Neural cell (in vitro differentiated cells): ENCODE measurements around the gene GET3. TPM values are rescaled to one million over a fixed set of nuclear protein-coding genes. Genes with fewer than 3 reads are reported as not detected.

Experiments used
- H2AFZ ChIP-seq: fragments of 200-600, 300-800 bp; sonication (generic), shearing (Covaris generic); 2 replicates; pipeline ENCODE4 v1.6.0; 2014; ENCODE audit warnings: low read depth, mild to moderate bottlenecking, antibody characterized with exemption, low read length, moderate library complexity
- H3F3A ChIP-seq: fragments of 200-600 bp; shearing (Covaris generic); 2 replicates; pipeline ENCODE4 v1.6.1; 2016; ENCODE audit warnings: mild to moderate bottlenecking, moderate library complexity, mixed read lengths, antibody characterized with exemption, low read length; ENCODE audit not compliant: insufficient read depth, poor library complexity, severe bottlenecking
- H3K27ac ChIP-seq: fragments of 200-600, 300-800 bp; sonication (generic), shearing (Covaris generic); 2 replicates; pipeline ENCODE4 v1.5.1; 2014; ENCODE audit warnings: mild to moderate bottlenecking, low read length, moderate library complexity
- H3K27me3 ChIP-seq: fragments of 300-800, 200-600 bp; sonication (generic), shearing (Covaris generic); 2 replicates; pipeline ENCODE4 v1.6.0; 2014; ENCODE audit warnings: mild to moderate bottlenecking, low read depth, low read length, moderate library complexity; ENCODE audit not compliant: insufficient read depth
- H3K36me3 ChIP-seq: fragments of 300-800, 200-600 bp; sonication (generic), shearing (Covaris generic); 2 replicates; pipeline ENCODE4 v1.5.1; 2014; ENCODE audit warnings: mild to moderate bottlenecking, antibody characterized with exemption, low read length, moderate library complexity; ENCODE audit not compliant: insufficient read depth
- H3K4me2 ChIP-seq: fragments of 300-800, 200-600 bp; sonication (generic), shearing (Covaris generic); 2 replicates; pipeline ENCODE4 v1.6.0; 2014; ENCODE audit warnings: mild to moderate bottlenecking, low read length
- H3K4me3 ChIP-seq: fragments of 300-800, 200-600 bp; sonication (generic), shearing (Covaris generic); 2 replicates; pipeline ENCODE4 v1.5.1; 2014; ENCODE audit warnings: mild to moderate bottlenecking, low read length, moderate library complexity
- H3K79me2 ChIP-seq: fragments of 200-600 bp; shearing (Covaris generic); replicated peaks from 2 replicates; pipeline ENCODE4 v1.6.0; 2014; ENCODE audit warnings: mild to moderate bottlenecking, low read length, moderate library complexity; ENCODE audit not compliant: insufficient read depth
- H3K9ac ChIP-seq: fragments of 300-800, 200-600 bp; sonication (generic), shearing (Covaris generic); 2 replicates; pipeline ENCODE4 v1.6.1; 2016; ENCODE audit warnings: mild to moderate bottlenecking, low read length, mixed read lengths
- H3K9me2 ChIP-seq: fragments of 200-600 bp; shearing (Covaris generic); 2 replicates; pipeline ENCODE4 v1.6.1; 2016; ENCODE audit warnings: mild to moderate bottlenecking, low read length, mixed read lengths; ENCODE audit not compliant: insufficient read depth
- H3K9me3 ChIP-seq: fragments of 200-600, 300-800 bp; sonication (generic), shearing (Covaris generic); 2 replicates; pipeline ENCODE4 v1.6.1; 2016; ENCODE audit warnings: mild to moderate bottlenecking, mixed run types, low read length, moderate library complexity, mixed read lengths
- H4K20me1 ChIP-seq: fragments of 200-600 bp; shearing (Covaris generic); 2 replicates; pipeline ENCODE4 v1.6.1; 2016; ENCODE audit warnings: mild to moderate bottlenecking, mixed run types; ENCODE audit not compliant: insufficient read depth
- CTCF ChIP-seq: fragments of 450-650 bp; IDR thresholded peaks from 2 replicates; pipeline ENCODE4 v1.5.1; 2014; ENCODE audit warnings: antibody characterized with exemption, mild to moderate bottlenecking, moderate library complexity; ENCODE audit not compliant: poor library complexity, severe bottlenecking
- EP300 ChIP-seq: fragments of 450-650 bp; conservative IDR thresholded peaks from 2 replicates; pipeline ENCODE4 v1.6.1; 2014; ENCODE audit warnings: antibody characterized with exemption, mild to moderate bottlenecking, moderate library complexity; ENCODE audit not compliant: poor library complexity, severe bottlenecking
- EZH2 ChIP-seq: fragments of 200-600, 300-800 bp; shearing (Covaris generic), sonication (generic); IDR thresholded peaks from 2 replicates; pipeline ENCODE4 v1.6.1; 2014; ENCODE audit warnings: antibody characterized with exemption, low read length, borderline replicate concordance, mild to moderate bottlenecking; ENCODE audit not compliant: insufficient read depth, poor library complexity, severe bottlenecking
- MXI1 ChIP-seq: fragments of 450-650 bp; conservative IDR thresholded peaks from 2 replicates; pipeline ENCODE4 v1.6.1; 2014; ENCODE audit warnings: antibody characterized with exemption, mild to moderate bottlenecking; ENCODE audit not compliant: poor library complexity, severe bottlenecking
- POLR2AphosphoS5 ChIP-seq: IDR thresholded peaks from 2 replicates; pipeline ENCODE4 v1.6.1; 2012
- RAD21 ChIP-seq: fragments of 450-650 bp; conservative IDR thresholded peaks from 2 replicates; pipeline ENCODE4 v1.6.1; 2014; ENCODE audit warnings: antibody characterized with exemption, mild to moderate bottlenecking, moderate library complexity
- REST ChIP-seq: IDR thresholded peaks from 2 replicates; pipeline ENCODE4 v1.6.1; 2012; ENCODE audit warnings: borderline replicate concordance
- SMC3 ChIP-seq: fragments of 450-650 bp; conservative IDR thresholded peaks from 2 replicates; pipeline ENCODE4 v1.6.1; 2014; ENCODE audit warnings: antibody characterized with exemption, mild to moderate bottlenecking, moderate library complexity; ENCODE audit not compliant: poor library complexity
- TAF1 ChIP-seq: IDR thresholded peaks from 2 replicates; pipeline ENCODE4 v1.6.1; 2012; ENCODE audit warnings: low read depth
- polyA minus RNA-seq: library from RNA; depleted of rRNA, polyadenylated mRNA; stranded (reverse); fragments of >200 nt; gene quantifications from 2 replicates; pipeline ENCODE4 v1.2.3, GENCODE V29; 2014
- polyA plus RNA-seq: library from polyadenylated mRNA; depleted of rRNA; stranded (reverse); fragments of >200 nt; gene quantifications from 2 replicates; pipeline ENCODE4 v1.2.3, GENCODE V29; 2014

GET3 gene
- 89.6 and 112 TPM in 2 replicates for polyA plus RNA-seq
- polyA minus RNA-seq = 44.6 and 53.8 TPM in 2 replicates

DNA sequence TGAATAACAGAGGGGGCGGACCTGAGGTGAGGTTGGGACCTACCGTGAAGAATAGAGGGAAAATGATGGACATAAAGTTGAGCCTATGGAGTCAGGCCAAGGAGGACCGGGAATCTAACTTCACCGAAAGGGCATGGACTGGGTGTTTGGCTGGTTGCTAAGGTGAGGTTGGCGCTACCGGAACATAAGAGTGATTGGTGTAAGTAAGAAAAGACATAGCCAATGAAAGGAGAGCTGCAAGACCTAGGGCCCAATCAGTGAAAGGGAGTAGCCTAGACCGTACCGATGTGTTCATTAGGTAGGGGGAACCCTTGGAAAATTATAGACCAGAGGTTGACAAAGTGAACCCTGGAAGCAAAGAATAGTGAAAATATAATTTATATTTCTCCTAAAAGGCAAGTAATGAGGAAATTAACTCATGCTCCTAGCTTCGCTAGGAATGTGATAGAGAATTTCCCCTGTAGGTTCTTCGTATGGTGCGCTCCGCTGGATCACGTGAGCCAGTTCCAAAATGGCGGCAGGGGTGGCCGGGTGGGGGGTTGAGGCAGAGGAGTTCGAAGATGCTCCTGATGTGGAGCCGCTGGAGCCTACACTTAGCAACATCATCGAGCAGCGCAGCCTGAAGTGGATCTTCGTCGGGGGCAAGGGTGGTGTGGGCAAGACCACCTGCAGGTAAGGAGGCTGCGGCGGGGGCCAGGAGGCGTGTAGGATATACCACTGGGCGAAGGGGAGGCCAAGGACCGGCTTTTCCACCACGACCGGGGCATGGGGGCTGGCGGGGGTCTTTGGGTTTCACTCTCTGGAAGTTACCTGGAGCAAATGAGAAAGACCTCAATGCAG lies at the start of gene GET3:
TSS of gene GET3 (plus strand) at position 503 of the 840 bp plus-strand sequence. CDS start at position 512, 9 bp downstream.
- Histone ChIP-seq H3K4me3 (peak within 1 kb of the TSS; percentile 78), H3K27me3 (no peaks in the 10 kb centered on the region), H4K20me1 (no peaks in the 10 kb centered on the region), H3K9me3 (no peaks in the 10 kb centered on the region), H3K4me2 (peak within 1 kb of the TSS; percentile 70), H2AFZ (peak within 1 kb of the TSS; percentile 58), H3K9me2 (no peaks in the 10 kb centered on the region), H3K79me2 (peaks cover 37% of the 10 kb centered on the region), H3K9ac (peak within 1 kb of the TSS; percentile 70), H3F3A (no peaks in the 10 kb centered on the region), H3K36me3 (no peaks in the 10 kb centered on the region), H3K27ac (peak within 1 kb of the TSS; percentile 89)
- TF ChIP-seq EZH2 = no peak
- no peak for TF ChIP-seq CTCF
- peak; percentile 68 for TF ChIP-seq EP300
- TF ChIP-seq TAF1 = peak; percentile 76
- TF ChIP-seq RAD21 = peak; percentile 12
- peak; percentile 31 for TF ChIP-seq SMC3
- peak; percentile 88 for TF ChIP-seq POLR2AphosphoS5
- peak; percentile 85 for TF ChIP-seq MXI1
- TF ChIP-seq REST = peak; percentile 91

GRCh38 chr19:12689012-12689411 lies 48.3 kb upstream of the GET3 start:
- H3K9me2 ChIP-seq = no peaks in the 10 kb centered on the region
- H3K9ac ChIP-seq = no peak overlapping the region
- H3K4me3 ChIP-seq = no peak overlapping the region
- H3K36me3 ChIP-seq = no peaks in the 10 kb centered on the region
- TF ChIP-seq RAD21 = no peak
- TF ChIP-seq CTCF = no peak
- no peak for TF ChIP-seq TAF1
- TF ChIP-seq EZH2 = no peak
- no peak for TF ChIP-seq REST
- TF ChIP-seq EP300 = no peak
- no peak for TF ChIP-seq POLR2AphosphoS5
- no peak for TF ChIP-seq MXI1
- no peak for TF ChIP-seq SMC3
- H3K27me3 ChIP-seq = no peaks in the 10 kb centered on the region
- H3K27ac ChIP-seq = no peak overlapping the region
- H3F3A ChIP-seq = no peaks in the 10 kb centered on the region
- H2AFZ ChIP-seq = no peak overlapping the region
- no peaks in the 10 kb centered on the region for H4K20me1 ChIP-seq
- H3K79me2 ChIP-seq = no peaks in the 10 kb centered on the region
- no peaks in the 10 kb centered on the region for H3K9me3 ChIP-seq
- no peak overlapping the region for H3K4me2 ChIP-seq
